GM21447 (cell line): ENCODE results near the gene COQ5.

ENCODE experiments used
- ATAC-seq: cut with Tn5 transposase; IDR thresholded peaks from one replicate; pipeline ENCODE4 v1.9.1; 2021; ENCODE audit not compliant: unreplicated experiment

Gene COQ5

GRCh38 chr12:120485961-120486881 lies 42.7 kb downstream of the COQ5 start:
- ATAC-seq = no peak

- no peak for ATAC-seq
Measured at GRCh38 chr12:120483621-120484020, 45.3 kb downstream of the COQ5 start.

GRCh38 chr12:120481022-120481767 lies 47.8 kb downstream of the COQ5 start:
- no peak for ATAC-seq

- ATAC-seq = no peak
Measured at GRCh38 chr12:120480211-120480610, 48.7 kb downstream of the COQ5 start.

- no peak for ATAC-seq
Measured at GRCh38 chr12:120479458-120479857, 49.5 kb downstream of the COQ5 start.

GRCh38 chr12:120475643-120476042 lies 53.3 kb downstream of the COQ5 start:
- ATAC-seq = no peak

- no peak for ATAC-seq
Measured at GRCh38 chr12:120474616-120474960, 54.4 kb downstream of the COQ5 start.

GRCh38 chr12:120473807-120474615 lies 54.9 kb downstream of the COQ5 start:
- no peak for ATAC-seq

GRCh38 chr12:120472521-120472920 lies 56.4 kb downstream of the COQ5 start:
- ATAC-seq = no peak

GRCh38 chr12:120470150-120470784 lies 58.7 kb downstream of the COQ5 start:
- ATAC-seq = peak; percentile 11

- peak; percentile 81 for ATAC-seq
Measured at GRCh38 chr12:120469450-120470149, 59.4 kb downstream of the COQ5 start, which contains the start of gene SRSF9. SRSF9 (minus strand) TSS chr12:120469748; CDS start chr12:120469609, 139 bp downstream.

GRCh38 chr12:120468821-120469449 lies 60.0 kb downstream of the COQ5 start:
- ATAC-seq = peak; percentile 30

- no peak for ATAC-seq
Measured at GRCh38 chr12:120468325-120468820, 60.6 kb downstream of the COQ5 start.

- ATAC-seq = no peak
Measured at GRCh38 chr12:120467439-120467838, 61.5 kb downstream of the COQ5 start.

- ATAC-seq = no peak
Measured at GRCh38 chr12:120466560-120467315, 62.2 kb downstream of the COQ5 start.

GRCh38 chr12:120465756-120466155 lies 63.2 kb downstream of the COQ5 start:
- ATAC-seq = no peak

- ATAC-seq = no peak
Measured at GRCh38 chr12:120463712-120464111, 65.2 kb downstream of the COQ5 start.

- no peak for ATAC-seq
Measured at GRCh38 chr12:120462099-120462640, 66.8 kb downstream of the COQ5 start.
